ENCODE data around the gene KRTAP17-1.

- TF ChIP-seq CEBPB (IDR thresholded peaks at IDR 0.05; ENCODE audit: low read depth, low read length) (no peak), CTCF (conservative IDR thresholded peaks at IDR 0.05; ENCODE audit: low read depth, low read length) (no peak), RAD21 (IDR thresholded peaks at IDR 0.05; ENCODE audit: low read length) (no peak), RCOR1 (IDR thresholded peaks at IDR 0.05; ENCODE audit: insufficient replicate concordance, low read length) (no peak), RFX5 (IDR thresholded peaks at IDR 0.05; ENCODE audit: low read depth, low read length) (no peak)
These were observed 18.3 kb upstream of the KRTAP17-1 start for GRCh38 chr17:41333836-41334235.
